ENCODE data around the gene IVD.

Gene IVD

DNA sequence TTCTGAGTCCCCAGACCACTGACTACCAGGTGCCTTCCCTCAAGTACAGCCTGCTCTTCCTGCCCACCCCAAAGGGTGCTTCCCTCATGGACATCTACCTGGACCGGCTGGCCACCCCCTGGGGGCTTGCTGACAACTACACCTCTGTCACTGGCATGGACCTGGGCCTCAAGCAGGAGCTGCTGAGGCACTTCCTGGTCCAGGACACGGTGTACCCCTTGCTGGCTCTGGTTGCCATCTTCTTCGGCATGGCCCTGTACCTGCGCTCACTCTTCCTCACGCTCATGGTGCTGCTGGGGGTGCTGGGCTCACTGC is 38.3 kb upstream of the IVD start:
- TF ChIP-seq, protein P1, sequence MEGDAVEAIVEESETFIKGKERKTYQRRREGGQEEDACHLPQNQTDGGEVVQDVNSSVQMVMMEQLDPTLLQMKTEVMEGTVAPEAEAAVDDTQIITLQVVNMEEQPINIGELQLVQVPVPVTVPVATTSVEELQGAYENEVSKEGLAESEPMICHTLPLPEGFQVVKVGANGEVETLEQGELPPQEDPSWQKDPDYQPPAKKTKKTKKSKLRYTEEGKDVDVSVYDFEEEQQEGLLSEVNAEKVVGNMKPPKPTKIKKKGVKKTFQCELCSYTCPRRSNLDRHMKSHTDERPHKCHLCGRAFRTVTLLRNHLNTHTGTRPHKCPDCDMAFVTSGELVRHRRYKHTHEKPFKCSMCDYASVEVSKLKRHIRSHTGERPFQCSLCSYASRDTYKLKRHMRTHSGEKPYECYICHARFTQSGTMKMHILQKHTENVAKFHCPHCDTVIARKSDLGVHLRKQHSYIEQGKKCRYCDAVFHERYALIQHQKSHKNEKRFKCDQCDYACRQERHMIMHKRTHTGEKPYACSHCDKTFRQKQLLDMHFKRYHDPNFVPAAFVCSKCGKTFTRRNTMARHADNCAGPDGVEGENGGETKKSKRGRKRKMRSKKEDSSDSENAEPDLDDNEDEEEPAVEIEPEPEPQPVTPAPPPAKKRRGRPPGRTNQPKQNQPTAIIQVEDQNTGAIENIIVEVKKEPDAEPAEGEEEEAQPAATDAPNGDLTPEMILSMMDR (conservative IDR thresholded peaks at IDR 0.05; ENCODE audit: low read depth, low read length) = no peak
- no peak overlapping the region for H3K4me3 ChIP-seq (ENCODE audit: low read depth, low read length)

DNA sequence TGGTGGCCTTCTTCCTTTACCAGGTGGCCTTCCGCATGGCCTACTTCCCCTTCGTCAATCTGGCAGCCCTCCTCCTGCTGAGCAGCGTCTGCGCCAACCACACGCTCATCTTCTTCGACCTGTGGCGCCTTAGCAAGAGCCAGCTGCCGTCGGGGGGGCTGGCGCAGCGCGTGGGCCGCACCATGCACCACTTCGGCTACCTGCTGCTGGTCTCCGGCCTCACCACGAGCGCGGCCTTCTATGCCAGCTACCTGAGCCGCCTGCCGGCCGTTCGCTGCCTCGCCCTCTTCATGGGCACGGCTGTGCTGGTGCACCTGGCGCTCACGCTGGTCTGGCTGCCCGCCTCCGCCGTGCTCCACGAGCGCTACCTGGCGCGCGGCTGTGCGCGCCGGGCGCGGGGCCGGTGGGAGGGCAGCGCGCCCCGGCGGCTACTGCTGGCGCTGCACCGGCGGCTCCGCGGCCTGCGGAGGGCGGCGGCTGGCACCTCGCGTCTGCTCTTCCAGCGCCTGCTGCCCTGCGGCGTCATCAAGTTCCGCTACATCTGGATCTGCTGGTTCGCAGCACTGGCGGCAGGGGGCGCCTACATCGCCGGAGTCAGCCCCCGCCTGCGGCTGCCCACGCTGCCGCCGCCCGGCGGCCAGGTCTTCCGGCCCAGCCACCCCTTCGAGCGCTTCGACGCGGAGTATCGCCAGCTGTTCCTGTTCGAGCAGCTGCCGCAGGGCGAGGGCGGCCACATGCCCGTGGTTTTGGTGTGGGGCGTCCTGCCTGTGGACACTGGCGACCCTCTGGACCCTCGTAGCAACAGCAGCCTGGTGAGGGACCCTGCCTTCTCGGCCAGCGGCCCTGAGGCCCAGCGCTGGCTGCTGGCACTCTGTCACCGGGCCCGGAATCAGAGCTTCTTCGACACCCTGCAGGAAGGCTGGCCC is 37.6 kb upstream of the IVD start:
- H3K4me3 ChIP-seq (ENCODE audit: low read depth, low read length) = peak overlapping the region; percentile 42
- peak; percentile 87 for DNase-seq (ENCODE audit: low read depth)
- TF ChIP-seq, protein P1 (conservative IDR thresholded peaks at IDR 0.05; ENCODE audit: low read depth, low read length) = peak; percentile 67

More for the DNA sequence above, 38.3 kb upstream of the IVD start:
- DNase-seq (ENCODE audit: low read depth) = no peak

DNA sequence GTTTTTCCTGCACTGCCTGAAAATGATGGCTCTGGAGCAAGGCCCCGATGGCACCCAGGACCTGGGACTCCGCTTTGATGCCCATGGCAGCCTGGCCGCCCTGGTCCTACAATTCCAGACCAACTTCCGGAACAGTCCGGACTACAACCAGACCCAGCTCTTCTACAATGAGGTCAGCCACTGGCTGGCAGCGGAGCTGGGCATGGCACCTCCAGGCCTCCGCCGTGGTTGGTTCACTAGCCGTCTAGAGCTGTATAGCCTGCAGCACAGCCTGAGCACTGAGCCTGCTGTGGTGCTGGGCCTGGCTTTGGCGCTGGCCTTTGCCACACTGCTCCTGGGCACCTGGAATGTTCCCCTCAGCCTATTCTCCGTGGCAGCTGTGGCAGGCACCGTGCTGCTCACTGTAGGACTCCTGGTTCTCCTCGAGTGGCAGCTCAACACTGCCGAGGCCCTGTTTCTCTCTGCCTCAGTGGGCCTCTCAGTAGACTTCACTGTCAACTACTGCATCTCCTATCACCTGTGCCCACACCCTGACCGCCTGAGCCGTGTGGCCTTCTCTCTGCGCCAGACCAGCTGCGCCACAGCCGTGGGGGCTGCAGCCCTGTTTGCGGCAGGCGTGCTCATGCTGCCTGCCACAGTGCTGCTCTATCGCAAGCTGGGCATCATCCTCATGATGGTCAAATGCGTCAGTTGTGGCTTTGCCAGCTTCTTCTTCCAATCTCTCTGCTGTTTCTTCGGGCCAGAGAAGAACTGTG is 36.7 kb upstream of the IVD start:
- no peak overlapping the region for H3K4me3 ChIP-seq (ENCODE audit: low read depth, low read length)
- no peak for DNase-seq (ENCODE audit: low read depth)
- TF ChIP-seq, protein P1 (conservative IDR thresholded peaks at IDR 0.05; ENCODE audit: low read depth, low read length) = no peak

DNA sequence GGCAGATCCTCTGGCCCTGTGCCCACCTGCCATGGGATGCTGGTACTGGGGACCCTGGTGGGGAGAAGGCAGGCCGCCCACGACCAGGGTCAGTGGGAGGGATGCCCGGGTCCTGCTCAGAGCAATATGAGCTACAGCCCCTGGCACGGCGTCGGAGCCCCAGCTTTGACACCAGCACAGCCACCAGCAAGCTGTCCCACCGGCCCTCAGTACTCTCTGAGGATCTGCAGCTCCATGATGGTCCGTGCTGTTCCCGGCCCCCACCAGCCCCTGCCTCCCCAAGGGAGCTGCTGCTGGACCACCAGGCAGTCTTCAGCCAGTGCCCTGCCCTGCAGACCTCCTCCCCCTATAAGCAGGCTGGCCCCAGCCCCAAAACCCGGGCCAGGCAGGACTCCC is 36.1 kb upstream of the IVD start:
- no peak for DNase-seq (ENCODE audit: low read depth)
- no peak overlapping the region for H3K4me3 ChIP-seq (ENCODE audit: low read depth, low read length)
- TF ChIP-seq, protein P1 (conservative IDR thresholded peaks at IDR 0.05; ENCODE audit: low read depth, low read length) = no peak

DNA sequence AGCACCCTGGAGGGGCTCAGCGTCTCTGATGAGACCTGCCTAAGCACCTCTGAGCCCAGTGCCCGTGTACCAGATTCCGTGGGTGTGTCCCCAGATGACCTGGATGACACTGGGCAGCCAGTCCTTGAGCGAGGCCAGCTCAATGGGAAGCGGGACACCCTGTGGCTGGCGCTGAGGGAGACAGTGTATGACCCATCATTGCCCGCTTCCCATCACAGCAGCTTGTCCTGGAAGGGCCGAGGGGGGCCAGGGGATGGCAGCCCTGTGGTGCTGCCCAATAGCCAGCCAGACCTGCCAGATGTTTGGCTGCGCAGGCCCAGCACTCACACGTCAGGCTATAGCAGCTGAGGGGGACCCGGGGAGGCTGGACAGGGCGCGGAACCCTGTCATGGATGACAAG is 35.6 kb upstream of the IVD start:
- no peak for DNase-seq (ENCODE audit: low read depth)
- TF ChIP-seq, protein P1 (conservative IDR thresholded peaks at IDR 0.05; ENCODE audit: low read depth, low read length) = no peak
- no peak overlapping the region for H3K4me3 ChIP-seq (ENCODE audit: low read depth, low read length)

DNA sequence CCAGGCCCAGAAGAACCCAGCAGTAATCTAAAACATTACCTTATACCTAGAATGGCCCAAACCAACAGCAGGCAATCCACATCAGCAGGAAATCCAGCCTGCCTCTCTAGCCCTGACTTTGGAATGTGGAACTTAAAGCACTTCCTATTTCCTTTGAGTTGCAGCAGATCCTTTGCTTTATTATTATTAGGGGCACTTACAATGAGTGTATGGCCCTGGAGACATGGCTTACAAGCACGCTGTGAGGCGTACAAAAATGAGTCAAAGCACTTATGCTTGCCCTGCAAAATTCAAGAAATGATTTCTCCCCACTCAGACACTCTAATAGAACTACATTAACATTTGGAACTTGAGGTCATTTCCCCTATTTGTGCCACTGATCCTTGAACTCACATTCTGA is 32.6 kb upstream of the IVD start:
- no peak overlapping the region for H3K4me3 ChIP-seq (ENCODE audit: low read depth, low read length)
- TF ChIP-seq, protein P1 (conservative IDR thresholded peaks at IDR 0.05; ENCODE audit: low read depth, low read length) = no peak
- DNase-seq (ENCODE audit: low read depth) = peak; percentile 33
